ENCODE results near the gene MAST4.

MAST4 gene

DNA sequence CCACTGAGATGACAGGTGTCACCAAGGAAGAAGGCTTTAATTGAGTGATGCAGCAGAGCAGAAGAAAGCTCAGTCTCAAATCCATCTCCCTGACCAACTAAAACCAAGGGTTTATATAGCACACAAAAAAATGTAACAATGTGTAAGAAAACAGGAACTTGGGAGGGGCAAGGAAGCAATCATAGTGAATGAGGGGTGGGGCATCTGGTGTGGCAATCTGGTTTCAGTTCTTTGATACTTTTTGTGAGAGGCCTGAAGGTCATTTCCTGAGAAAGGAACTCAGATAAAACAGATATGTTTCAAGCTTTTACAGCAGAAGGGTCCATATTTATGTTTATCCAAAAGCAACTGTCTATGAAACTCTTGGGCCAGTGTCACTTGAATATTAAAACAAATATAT lies 580.7 kb downstream of the MAST4 start:
- DNase-seq = no peak

DNA sequence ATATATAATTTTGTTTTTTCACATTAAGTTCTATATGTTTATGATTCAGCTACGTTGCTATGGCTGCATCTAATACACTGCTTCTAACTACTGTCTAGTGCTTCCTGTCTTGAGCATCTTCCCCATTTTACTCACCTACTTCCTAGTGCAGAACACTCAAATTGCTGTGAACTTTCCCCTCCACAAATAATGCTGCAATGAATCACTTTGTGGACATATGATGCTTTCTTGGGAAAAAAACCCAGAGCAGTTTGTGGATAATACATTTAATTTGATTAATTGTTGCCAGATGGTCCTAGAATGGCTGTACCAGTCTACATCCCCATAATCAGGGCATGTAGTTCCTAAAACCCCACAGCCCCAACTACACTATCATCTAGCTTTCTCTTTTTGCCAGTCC lies 581.9 kb downstream of the MAST4 start:
- DNase-seq = no peak

DNA sequence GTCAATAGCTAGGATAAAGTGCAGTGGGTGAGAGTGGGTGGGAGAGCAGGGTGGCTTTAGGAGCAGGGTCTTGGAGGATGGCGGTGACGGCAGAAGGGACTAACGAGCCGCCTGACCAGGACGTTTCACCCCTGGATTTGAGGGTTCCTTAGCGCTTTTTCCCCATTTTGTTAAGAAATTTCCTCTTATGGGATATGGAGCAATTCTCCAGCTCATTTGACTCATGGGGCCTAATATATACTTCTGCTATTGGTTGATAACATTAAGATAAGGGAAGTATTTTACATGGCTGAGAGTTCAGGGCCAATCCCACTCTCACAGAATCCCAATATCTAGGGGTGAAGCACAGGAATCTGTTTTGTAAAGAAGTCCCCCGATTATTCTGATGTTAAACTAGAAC lies 582.8 kb downstream of the MAST4 start:
- no peak for DNase-seq

DNA sequence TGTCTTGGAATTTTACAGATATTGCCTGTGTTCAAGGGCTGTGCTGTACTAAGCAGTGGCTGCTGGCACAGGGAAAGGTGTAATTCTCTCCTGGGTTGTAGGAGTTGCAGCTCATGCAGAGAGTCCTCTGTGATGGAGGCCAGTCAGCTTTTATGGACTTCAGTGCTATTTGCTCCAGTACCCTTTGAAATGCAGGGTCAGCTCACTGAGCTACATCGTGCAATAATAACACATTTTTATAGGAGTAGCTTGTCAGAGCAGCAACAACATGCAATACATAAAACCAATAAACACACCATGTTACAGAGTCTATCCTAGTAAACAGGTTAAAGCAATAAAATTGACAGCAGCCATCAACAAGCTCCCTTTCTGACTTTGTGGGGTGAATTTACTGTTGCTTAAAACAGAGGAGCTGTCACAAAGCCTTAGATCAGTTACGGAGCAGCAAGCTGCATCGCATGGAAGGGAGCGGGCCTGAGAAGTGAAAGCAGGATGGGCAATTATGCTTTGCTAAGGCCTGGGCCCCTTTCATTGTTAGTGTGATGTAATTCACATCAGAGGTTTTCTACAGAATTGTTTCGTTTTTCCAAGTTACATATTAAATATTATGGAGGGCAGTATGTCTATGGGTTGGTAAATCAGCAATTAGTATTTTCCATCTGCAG lies 583.6 kb downstream of the MAST4 start:
- DNase-seq = no peak

DNA sequence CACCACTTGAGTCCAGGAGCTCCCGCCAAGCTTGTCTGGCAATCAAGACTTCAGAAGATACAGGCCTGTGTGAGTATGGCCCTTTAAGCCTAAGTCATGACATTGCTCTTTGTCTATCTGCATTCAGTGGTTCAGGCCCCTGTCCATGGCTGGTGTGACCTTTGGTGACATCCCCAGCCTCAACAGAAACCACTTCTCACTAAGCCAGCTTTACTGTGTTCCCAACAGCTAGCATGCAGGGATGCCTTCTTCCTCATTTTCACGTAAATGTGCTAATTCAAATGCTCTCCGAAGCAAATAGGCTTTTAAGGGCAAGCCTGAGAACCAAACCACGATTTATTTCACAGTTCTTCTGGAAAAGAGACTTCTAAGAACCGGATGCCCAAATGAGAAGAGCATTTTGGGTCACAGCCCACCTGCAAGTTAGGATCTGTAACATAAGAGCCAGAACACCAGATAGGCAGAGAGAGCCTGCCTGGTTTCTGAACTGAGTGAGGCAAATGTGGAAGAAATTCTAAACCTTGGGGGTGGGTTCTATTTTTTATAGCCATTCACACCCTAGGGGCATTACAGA lies 585.5 kb downstream of the MAST4 start:
- DNase-seq = no peak

DNA sequence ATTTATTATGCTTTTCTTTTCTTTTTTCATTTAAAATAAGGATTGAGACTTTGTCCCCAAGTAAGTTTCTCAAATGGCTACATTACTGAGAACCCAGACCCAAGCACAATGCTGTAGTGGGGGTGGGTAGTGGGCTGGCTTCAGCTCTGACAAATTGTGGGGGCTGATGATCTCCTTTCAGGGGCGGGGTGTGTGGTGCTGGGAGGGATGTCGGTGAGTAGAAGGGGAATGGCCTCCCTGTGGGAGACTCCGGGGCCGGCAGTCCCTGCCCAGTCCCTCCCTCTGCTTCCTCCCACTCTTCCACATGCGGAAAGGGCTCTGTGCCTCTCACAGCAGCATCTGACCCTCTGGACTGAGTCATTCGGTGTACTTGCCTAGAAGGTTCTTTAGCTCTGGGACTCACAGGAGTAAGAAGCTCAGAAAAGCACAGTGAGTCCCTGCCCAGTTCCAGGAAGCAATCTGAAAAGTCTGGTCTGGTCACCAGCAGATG lies 586.2 kb downstream of the MAST4 start:
- DNase-seq = no peak

DNA sequence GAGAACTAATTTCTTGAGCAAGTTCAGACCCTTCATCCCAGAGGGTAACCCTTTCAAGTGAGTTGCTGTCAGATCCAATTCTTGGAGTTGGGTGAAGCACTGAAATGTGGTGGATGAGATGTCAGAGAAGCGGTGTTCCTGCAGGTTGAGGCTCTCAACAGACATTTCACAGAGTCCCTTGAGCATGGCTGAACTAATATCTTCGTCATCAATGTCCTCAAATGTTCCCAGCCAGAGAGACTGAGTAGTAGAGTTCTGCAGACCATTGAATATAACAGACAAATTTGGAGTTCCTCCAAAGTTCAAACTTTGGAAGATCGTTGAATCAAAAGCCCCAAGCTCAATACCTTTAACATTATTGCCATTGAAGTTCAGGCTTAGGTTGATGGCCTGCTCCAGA lies 587.7 kb downstream of the MAST4 start:
- DNase-seq = no peak

DNA sequence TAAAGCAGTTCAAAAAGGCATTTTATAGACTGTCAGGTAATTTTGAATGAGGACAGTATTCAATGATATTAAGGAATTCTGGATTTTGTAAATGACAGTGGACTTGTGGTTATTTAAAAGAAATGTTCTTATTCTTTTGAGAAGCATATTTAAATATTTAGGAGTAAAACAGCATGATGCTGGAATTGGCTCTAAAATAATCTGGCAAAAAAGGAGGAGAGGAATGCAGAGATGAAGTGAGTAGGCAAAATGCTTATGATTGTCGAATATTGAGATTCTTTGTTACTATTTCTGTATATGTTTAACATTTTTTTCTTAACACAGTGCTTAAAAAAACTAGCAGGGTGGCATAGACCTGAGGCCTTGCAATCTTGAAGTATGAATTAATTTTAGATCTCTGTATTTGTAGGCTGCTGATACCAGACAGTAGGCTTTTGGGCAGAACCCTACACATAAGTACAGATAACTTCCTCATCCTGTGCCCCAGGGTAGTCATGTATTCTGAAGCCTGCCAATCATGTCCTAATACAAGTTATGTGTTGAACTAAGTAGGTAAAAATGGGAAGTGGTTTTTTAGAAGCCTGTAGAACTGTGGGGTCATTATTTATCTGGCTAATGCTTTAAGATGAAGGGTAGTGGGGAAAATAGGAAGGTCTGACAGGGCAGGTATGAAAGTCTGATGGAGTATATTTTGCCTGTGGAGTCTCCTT lies 591.0 kb downstream of the MAST4 start:
- DNase-seq = no peak

DNA sequence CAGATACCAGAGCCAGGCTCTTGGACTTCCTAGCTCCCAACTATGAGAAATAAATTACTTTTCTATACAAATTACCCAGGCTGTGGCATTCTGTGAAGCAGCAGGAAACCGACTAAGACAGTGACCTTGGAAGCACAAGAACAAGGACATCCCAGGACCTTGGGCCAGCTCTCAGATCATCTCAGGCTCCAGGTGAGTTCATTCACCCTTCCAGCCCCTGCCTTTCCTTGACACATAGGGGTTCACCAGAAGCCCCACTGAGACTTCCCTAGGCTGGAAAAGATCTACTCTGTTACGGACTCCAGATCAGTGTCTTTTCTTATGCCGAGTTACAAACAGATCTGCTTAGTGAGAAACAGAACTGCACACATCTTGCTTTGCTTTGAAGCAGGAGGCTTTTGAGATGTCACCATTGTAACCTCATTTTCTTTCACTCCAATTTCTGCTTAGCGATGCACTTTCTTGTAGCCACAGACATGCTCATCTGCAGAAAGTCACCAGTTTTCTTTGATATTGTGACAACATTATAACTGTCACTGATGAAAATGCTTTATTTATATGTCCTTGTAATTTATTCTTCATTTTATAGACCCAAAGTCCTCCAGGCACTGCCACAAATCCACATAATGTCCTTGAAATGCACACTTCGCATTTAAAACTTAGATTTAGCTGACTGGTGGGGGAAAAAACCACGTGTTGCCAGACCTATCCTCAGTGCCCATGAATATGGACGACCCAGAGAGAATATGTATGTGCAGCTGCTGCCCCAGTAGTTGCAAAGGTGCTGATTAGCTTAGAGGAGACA lies 592.3 kb downstream of the MAST4 start:
- no peak for DNase-seq

DNA sequence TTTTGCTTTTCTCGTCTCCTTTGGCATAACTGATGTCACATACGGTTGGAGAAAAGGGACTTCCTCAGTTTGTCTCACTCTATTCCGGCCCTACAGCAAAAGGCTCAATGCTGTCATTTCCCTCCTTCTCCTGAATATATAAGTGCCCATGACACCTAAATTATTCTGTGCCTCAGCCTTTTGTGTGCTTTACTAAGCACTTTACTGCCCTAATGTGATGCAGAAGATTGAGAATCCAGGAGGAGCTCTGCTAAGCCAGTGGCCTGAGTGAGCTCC lies 592.8 kb downstream of the MAST4 start:
- no peak for DNase-seq

DNA sequence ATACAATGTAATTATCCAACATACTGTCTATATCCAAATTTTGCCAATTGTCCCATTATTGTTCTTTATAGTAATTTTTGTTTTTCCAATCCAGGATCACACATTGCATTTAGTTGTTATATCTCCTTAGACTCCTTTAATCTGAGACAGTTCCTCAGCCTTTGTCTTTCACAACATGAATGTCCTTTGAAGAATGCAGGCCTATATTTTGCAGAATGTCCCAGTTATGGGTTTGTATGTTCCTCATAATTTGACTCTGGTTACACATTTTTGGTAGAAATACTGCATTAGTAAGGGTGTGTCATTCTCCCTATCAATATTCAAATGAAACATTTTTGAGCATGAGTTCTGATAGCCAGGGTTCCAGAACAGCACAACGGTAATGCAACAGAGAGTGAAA lies 593.7 kb downstream of the MAST4 start:
- DNase-seq = no peak

DNA sequence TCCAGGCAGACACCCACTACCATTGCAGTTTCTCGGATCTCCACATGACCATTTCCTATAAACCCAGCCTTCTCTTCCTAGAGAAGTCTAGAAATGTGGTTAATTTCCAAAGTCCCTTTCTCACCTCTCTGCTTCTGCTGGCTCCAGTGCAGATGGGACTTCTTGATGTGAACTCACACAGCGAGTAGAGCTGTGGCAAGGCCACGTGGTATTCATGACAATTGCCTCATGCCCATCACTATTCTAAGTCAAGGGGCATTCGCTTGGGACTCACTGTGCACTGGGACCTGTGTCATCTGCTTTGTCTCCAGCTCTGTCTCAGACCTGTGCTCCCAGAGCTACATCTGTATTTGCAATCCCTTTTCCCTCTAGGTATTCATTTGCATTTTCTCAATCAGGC lies 594.2 kb downstream of the MAST4 start:
- DNase-seq = no peak

DNA sequence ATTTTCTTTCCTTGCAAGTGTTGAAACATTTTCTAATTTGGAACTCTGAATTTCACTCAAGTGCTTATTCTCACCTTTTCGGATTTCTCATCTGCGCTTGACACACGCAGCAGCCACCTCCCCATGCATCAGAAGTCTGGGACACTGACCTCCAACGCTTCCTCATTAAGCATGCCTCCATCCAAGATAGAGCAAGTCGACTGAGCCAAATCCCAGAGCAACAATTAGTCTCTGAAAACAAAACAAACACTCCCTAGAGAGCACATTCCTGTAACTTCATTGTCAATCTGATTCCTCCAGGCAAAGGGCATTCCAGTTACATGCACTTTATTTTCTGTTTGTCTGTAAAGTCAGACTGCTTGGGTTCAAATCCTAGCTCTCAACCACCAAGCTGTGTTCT lies 594.7 kb downstream of the MAST4 start:
- DNase-seq = no peak

DNA sequence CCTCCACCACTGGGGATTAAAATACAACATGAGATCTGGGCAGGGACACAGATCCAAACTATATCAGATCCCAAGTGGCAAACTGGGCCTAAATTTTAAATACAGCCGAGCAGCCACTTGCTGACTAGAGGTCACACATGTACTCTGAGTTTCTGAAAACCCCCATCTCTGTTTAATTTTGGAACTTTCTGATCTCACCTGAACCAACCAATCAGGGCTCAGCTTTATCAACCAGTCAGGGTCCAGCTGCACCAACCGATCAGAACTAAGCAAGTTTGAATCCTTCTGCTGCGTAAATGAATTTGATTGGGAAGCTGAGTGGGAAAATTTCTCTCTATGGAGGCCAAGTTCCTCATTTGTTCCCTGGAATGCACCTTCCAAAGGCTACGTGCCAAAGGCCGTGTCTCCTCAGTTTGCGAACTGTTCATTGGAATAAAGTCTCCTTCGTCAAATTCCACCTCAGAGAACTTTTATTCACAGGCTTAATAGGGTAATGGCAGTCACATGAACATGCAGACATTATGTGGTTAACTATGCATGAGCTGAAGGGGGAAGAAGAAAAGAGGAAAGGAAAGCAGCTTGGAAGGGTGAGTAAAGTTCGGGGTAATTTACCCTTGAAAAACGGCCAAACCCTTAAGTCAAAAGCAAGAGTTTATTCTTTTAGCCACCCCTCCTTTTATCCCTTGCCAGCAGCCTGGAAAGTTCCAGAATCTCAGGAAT lies 596.7 kb downstream of the MAST4 start:
- DNase-seq = no peak

DNA sequence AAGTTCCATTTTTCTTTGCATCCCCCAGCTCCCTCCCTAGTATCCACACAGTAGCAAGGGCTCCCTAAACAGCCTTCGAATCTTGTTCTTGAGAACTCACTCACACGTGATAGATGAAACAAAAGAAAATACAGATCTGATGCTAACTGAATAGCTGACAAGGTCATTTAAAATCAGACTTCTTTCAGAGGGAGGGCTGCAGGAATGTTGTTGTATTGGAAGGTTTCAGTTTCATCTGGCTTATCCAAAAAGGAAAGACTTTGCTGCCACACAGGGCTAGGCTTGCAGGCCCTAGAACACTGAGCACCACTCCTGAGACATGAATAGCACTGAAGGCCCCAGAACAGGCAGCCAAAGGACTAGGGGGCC lies 597.2 kb downstream of the MAST4 start:
- DNase-seq = no peak

DNA sequence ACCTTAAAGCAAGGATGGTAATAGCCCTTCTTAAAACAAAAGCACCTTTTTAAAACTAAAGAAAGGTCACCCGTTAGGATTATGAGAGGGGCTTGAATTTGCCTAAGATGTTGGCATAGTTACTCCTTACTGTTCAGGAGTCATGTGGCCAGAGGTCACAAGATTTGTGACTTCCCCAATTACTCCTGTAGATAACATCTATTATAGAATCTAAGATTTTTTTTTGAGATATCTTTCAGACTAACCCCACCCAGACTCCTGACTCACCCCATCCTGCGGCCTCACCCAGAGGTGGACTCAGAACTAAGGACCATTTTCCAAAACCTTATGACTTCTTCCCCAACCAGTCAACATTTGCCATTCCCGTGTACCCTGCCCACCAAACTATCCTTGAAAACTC lies 598.0 kb downstream of the MAST4 start:
- DNase-seq = no peak

DNA sequence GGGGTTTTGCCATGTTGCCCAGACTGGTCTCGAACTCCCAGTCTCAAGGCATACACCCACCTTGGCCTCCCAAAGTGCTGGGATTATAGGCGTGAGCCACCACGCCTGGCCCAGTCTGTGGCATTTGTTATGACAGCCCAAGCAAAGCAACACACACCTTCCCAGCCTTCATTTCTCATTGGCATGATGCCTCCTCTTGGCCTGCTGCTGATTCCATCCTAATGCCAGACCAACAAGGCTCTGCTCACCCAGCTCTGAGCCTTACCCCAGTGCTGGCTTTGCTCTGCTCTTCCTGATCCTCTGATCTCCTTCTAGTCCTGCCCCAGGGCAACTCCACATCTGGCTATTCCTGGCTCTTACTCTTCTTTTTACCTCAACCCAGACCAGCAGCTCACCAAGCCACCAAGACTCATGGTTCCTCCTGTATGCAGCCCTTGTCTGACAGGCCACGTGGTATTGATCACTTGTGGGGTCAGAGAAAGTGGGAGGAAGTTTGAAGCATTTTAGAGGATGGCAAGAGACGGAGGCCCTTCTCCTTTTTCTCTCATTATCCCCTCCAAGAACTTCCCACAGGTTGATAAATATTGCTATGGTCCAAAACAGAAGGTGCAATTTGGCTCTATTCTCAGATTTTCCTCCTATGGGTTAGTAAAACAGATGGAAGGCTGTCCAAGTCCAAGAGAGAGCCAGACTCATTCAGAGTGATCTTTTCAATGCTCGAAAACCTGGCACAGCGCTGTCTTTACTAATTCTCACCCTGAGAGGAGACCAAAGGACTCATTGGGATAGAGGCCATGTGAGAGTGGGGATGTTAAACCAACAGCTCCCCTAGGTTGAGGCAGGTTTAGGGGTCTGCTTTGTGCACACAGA lies 599.4 kb downstream of the MAST4 start:
- DNase-seq = peak; percentile 79

DNA sequence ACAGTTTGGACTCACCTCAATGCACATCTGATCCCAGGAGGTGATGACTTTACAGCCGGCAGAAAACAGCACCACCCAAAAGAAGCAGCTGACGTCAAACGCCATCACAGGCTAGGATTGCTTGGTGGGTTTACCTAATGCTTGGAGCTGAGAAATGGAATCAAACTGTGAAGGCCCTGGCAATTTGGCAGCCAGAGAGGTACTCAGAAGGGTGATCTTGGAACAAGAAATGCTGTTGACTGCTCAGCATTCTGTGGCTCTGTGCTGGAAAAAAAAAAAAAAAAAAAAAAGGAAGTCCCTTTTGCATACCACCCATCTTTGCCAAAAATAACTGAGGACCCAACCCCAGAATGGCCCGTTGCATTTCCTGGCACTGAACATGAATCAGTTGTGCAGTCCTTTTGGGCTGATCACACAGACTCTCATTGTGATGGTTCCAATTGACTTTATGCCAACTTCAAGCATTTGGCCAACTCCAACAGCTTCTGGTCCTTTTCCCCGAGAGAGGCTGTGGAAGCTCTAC lies 600.4 kb downstream of the MAST4 start, which contains the start of gene CD180:
TSS of gene CD180 (minus strand) at position 263 of the 523 bp plus-strand sequence. CDS start at position 105, 158 bp downstream.
- peak; percentile 90 for DNase-seq

DNA sequence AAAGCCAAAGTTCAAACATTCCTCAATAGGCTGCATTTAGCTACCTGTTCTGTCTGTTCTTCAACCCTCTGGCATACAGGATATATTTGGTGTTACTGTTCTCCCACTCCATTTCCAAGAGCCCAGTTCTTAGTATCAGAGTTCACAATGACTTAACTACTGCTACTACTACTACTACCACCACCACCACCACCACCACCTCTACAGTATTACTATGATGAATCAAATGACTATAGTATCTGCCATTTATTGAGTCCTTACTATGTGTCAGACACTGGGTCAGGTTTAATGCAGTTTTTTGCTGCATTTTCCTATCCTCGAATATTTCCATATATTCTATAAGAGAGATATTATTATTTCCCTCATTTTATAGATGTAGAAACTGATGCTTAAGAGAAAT lies 601.3 kb downstream of the MAST4 start:
- no peak for DNase-seq

DNA sequence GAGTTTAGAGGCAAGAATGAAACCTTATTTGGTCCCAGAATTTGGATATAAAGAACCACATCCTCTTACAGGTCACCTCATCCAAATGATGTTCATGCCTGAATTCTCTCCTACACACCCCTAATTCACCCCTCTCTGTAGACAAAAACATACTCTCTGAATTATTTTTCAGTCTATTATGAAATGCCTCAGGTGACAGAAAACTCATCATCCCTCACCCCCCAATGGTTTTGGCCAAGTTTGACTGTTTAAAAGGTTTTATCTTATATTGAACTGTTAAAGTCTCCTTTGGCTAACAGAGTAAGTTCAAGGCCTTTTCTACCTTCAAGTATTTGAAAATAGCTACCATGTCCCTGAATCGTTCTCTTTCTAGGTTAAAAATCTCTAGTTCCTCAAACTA lies 602.7 kb downstream of the MAST4 start:
- no peak for DNase-seq

DNA sequence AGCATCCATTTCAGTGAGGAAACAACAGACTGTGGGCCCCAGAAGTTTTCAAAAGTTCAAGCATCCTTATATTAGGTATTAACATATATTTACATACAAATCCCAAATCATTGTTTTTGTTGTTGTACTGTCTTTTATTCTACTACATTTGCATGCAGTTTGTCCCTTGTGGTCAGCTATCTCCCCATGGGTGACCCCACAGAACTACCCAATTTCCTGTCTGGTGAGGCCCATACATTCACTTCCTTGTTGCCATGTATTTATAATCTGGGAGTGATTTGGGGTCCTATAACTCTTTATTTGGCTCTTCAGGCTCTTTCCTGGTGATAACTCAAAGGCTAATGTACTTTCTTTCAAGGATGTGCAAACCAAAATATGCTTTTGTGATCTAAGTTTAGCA lies 603.7 kb downstream of the MAST4 start:
- no peak for DNase-seq

All from NCI-H446 treated with DMSO at 0.1 percent for 48 hours (cell line).